Stimulated activated CD8-positive, alpha-beta memory T cell treated with anti-CD3 and anti-CD28 coated beads, Interleukin-12 subunit alpha, Interleukin-12 subunit beta, amount 100 ng/mL, for 4 hours (primary cell): Measurements from ENCODE around the gene GPR55.

Source experiments
- DNase-seq: peaks from one replicate; pipeline ENCODE4 v3.0.0-alpha.2; 2020; ENCODE audit warnings: low read depth

The GPR55 gene

DNA sequence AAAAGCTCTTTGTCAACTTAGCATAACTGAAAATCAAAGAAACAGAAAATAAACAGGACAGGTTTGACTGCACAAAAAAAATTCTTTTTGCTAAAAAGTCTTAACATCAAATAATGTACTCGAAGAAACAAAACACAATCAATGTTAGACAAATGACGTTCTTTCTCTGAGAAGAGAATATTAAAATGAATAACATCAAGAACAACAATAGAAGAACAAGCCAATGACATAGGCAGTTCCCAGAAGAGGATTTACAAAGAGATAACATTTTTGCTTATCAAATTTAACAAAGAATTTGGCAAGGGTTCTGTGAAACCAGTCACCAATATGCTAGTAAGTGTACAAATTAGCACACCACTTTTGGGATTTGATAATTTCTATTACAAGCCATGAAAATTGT is 5.8 kb downstream of the GPR55 start:
- DNase-seq, result no peak

DNA sequence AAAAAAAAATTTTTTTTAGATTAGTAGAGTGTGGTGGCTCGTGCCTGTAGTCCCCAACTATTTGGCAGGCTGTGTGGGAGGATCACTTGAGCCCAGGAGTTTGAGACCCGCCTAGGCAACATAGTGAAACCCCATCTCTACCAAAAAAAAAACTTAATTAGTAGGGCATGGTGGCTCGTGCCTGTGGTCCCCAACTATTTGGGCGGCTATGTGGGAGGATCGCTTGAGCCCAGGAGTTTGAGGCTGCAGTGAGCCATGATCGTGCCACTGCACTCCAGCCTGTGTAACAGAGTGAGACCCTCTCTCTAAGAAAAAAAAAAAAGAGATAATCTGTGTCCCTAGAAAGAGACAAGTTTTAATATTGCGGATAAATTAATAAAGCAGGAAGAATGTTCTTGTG is 8.8 kb downstream of the GPR55 start:
- DNase-seq, result no peak

DNA sequence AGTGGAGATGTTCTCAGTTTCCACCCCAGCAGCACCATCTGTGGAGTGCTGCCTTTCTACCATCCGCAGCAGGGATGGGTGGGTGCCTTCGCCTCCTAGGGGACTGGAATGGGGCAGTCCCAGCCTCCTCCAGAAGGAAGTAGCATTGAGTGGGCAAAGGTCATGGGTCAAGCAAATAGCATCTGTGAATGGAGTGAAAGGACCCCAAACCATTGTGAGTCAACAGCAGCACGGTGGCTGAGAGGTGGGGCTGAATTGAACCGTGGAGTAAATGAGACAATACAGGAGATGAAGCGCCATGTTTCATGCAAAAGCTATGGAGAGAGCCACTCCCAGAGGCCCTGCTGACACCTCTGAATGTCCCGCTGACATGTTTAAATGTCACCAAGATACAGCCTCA is 9.7 kb downstream of the GPR55 start:
- no peak for DNase-seq

- DNase-seq, result no peak
Observed at GRCh38 chr2:230914886-230915285, 10.2 kb downstream of the GPR55 start.

DNA sequence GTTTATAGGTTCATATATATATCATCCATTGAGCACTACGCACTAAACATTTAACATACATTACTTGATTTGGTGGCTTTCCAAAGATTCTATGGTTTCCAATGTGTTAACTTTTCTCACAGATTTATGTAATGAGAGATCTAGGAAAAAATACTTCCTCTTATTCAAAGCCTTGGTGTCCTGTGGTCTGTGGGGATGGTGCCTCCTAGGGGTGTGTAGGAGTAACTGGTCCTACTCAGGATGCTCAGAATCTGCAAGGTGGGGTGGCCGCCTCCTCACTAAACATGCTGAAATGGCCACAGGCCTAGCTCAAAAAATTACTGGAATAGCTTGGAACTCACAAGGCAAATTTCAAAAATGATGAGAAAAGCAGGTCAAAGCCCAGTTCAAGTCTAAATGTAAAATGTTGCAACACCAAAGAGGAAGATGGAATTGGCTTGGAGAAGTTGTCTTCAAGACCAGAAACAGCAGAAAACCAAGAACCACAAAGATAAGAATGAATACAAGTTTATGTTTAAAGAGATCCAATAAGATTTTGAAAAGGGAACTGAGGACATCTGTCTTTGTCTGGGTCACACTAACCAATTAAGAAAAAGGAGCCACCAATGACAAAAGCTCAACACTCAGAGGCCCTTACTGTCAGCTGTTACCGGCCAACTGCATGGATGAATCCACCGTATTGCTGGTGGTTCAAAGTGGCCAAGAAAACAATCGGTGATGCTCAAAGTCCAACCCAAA is 11.5 kb downstream of the GPR55 start:
- no peak for DNase-seq

DNA sequence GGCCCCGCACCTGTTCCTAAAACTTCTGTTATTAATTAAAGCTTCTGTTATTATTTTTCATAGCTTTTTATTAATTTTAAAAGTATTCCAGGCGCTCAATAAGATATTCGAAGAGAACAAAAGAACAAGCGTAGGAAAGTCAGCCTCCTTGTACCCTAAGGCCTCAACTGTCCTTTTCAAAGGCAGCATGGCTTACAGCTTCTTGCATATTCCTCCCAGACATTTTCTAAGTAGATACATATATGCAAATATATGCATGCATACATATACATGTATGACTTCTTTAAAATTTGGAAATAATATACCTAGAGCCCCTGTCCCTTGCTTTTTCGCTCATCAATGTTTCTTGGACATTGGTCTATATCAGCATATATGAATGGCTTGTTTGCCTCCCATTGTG is 12.3 kb downstream of the GPR55 start:
- no peak for DNase-seq

DNA sequence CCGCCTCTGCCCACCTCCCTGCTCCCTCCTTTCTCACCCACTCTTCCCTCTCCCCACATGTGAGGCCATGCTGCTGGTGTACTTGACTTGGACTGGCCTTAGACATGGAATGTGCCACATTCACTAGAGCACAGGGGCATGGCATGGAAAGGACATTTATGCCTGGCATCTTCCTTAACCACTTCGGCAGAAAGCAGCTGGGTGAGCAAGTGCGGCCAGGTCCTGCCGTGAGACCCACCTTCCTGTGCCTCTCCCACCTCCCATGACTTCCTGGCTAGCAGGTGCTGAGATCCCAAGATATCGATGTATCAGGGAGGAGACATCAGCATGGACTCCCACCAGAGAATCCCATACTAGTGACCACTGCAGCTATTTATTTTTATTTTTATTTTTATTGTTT is 13.0 kb downstream of the GPR55 start:
- no peak for DNase-seq

DNA sequence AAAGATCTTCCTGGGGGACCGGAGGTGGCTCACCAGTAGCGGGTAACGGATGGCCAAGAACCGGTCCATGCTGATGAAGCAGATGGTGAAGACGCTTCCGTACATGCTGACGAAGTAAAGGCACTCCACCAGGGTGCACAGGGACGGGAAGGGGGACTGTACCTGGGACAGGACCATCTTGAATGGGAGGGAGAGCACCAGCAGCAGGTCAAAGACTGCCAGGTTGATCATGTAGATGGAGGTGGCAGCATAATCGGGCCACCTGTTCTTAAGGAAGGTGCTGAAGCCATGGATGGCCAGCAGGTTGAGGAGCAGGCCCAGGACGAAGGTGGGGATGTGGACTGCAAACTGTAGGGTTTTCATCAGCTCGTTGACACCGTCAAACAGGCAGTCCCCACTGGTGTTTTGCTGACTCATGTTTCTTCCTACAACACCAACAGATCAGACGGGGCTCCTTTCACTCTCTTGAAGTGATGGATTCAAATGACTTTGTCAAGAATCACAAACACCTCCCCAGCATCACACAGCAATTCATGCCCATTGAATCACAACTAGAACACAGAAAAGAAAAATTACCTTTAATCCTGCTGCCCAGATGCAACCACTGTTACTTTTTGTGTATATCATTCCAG is 14.4 kb downstream of the GPR55 start:
- no peak for DNase-seq

GRCh38 chr2:230909841-230910545 is 15.0 kb downstream of the GPR55 start:
- no peak for DNase-seq

DNA sequence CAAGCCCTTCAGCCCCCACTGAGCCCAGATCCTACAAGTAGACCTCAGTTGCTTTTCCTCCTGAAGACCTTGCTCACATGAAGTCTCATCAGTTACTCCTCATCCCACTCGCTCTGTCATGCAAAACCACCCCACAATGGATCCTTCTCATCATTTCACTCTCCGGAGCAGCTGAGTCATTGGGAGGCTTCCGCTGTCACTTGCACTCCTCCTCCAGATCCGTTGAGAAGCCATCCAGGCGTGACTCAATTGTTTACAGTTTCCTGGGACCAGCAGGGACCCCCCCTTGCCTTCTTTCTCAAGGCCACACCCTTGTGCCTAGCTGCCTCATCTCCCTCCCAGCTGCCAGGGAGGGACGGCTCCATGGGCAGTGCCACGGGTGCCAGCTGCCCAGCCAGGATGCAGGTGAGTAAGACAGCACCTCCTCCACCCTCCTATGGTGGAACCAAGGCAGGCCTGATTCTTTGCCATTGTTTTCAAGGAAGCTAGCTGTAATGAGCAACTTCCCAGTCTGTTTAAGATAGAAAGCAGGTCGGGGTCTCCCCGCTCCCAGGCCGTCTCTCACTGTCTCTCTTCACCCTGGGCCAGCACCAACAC is 16.3 kb downstream of the GPR55 start:
- no peak for DNase-seq

- DNase-seq, result no peak
Observed at GRCh38 chr2:230908092-230908594, 16.9 kb downstream of the GPR55 start.

- DNase-seq, result no peak
Observed at GRCh38 chr2:230907361-230908091, 17.5 kb downstream of the GPR55 start.

GRCh38 chr2:230906471-230907230 is 18.4 kb downstream of the GPR55 start:
- DNase-seq, result no peak

- peak; percentile 78 for DNase-seq
Observed at GRCh38 chr2:230905448-230906421, 19.3 kb downstream of the GPR55 start.

GRCh38 chr2:230904856-230905447 is 20.1 kb downstream of the GPR55 start:
- no peak for DNase-seq

DNA sequence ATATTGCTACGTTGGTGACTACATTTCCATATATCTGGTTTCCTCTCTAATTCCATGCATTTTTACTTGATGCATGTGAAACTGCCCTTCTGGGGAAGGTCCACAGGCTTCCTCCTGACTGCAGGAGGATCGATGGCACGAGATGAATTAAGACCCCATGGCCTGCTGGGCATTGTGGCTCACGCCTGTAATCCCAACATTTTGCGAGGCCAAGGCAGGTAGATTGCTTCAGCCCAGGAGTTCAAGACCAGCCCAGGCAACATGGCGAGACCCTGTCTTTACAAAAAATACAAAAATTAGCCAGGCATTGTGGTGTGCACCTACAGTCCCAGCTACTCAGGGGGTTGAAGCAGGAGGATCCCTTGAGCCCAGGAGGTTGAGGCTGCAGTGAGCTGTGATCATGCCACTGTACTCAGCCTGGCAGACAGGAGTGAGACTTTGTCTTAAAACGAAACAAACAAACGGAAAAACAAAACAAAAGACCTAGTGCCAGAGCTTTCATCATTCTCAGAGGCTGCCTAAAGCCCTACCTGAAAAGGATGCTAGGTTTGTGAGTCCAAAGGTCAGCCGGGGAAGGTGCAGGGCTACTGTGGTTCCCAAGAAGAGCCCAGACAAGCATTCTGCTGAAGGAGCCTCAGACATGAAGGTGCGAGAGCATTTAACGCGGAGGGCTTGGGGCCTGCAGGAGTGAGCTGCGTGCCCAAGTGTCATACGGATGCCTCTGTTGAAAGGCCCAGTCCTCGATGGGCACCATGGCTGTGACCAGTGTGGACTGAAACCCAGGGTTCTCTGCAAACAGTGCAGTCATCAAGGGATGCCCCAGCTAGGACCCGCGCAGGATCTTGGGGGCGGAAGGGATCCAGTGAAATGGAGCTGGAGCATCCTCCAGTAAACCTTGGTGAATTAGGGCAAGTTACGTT is 21.6 kb downstream of the GPR55 start:
- DNase-seq, result no peak

DNA sequence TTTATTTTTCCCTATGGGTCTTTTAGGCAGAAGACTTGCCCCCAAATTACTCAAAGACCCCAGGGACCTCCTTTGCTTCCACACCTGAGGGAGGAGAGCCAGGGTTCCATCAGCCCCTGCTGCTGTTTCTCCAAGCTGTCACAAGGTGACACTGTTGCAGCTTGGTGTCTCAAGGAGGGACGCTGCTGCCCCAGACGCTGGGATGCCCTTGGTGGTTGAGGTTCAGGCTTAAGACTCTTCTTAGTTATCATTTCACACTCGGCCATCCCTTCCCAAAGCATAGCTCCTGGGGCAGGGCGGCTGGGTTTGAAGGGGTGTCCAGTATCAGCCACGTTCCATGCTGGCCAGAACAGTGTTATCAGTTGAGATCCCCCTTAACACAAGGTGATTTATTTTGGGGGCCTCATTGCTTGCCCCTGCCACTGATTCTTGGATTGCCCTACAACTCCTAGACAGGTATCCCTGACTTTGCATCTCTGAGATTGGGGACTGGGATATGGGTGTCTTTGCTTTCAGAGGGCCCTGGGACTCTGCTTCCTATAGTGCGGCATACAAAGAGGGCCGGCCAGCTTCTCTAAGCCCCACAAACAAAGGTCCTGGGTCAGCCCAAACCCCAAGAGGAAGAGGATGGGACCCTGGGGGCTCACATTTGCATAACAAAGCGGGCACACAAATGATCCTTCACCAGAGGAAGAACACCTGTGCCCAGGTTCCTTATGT is 22.7 kb downstream of the GPR55 start:
- DNase-seq, result no peak

- no peak for DNase-seq
Observed at GRCh38 chr2:230901006-230901405, 24.0 kb downstream of the GPR55 start.
